Putamen (tissue), 1 donor: ENCODE results near the gene OSER1.
A peak's percentile ranks its signal among the peaks of the same experiment; 100 is the strongest.

Source experiments
- DNase-seq: peaks from one replicate; pipeline ENCODE4 v3.0.0-alpha.2; 2016; ENCODE audit warnings: low spot score

Gene OSER1

GRCh38 chr20:44224637-44225036 lies 14.1 kb upstream of the OSER1 start:
- DNase-seq = no peak

GRCh38 chr20:44223721-44224120 lies 13.2 kb upstream of the OSER1 start:
- DNase-seq = no peak

GRCh38 chr20:44222633-44223368 lies 12.2 kb upstream of the OSER1 start:
- no peak for DNase-seq

- no peak for DNase-seq
Observed at GRCh38 chr20:44222027-44222426, 11.5 kb upstream of the OSER1 start.

GRCh38 chr20:44221368-44221954 lies 10.9 kb upstream of the OSER1 start:
- no peak for DNase-seq

- DNase-seq = no peak
Observed at GRCh38 chr20:44219791-44220190, 9.2 kb upstream of the OSER1 start.

GRCh38 chr20:44219170-44219730 lies 8.7 kb upstream of the OSER1 start:
- no peak for DNase-seq

- no peak for DNase-seq
Observed at GRCh38 chr20:44218446-44218845, 7.9 kb upstream of the OSER1 start.

GRCh38 chr20:44217342-44218092 lies 6.9 kb upstream of the OSER1 start:
- DNase-seq = peak; percentile 53

- peak; percentile 59 for DNase-seq
Observed at GRCh38 chr20:44215125-44215524, 4.6 kb upstream of the OSER1 start.

- no peak for DNase-seq
Observed at GRCh38 chr20:44212792-44213191, 2.2 kb upstream of the OSER1 start.

- peak; percentile 51 for DNase-seq
Observed at GRCh38 chr20:44211177-44212039, 837 bp upstream of the OSER1 start.

GRCh38 chr20:44209686-44210405 lies 725 bp downstream of the OSER1 start:
- DNase-seq = no peak

GRCh38 chr20:44208770-44209169 lies 1.8 kb downstream of the OSER1 start:
- no peak for DNase-seq

GRCh38 chr20:44208165-44208564 lies 2.4 kb downstream of the OSER1 start:
- no peak for DNase-seq

GRCh38 chr20:44207126-44207723 lies 3.3 kb downstream of the OSER1 start:
- DNase-seq = no peak

- no peak for DNase-seq
Observed at GRCh38 chr20:44206132-44206531, 4.4 kb downstream of the OSER1 start.

- DNase-seq = no peak
Observed at GRCh38 chr20:44204832-44205215, 5.7 kb downstream of the OSER1 start.

- DNase-seq = no peak
Observed at GRCh38 chr20:44204156-44204831, 6.3 kb downstream of the OSER1 start.

GRCh38 chr20:44203161-44203560 lies 7.4 kb downstream of the OSER1 start:
- no peak for DNase-seq
